Heart right ventricle (tissue), 16 donors: ENCODE measurements around the gene DYSF. TPM values are rescaled to one million over a fixed set of nuclear protein-coding genes. Genes with fewer than 3 reads are reported as not detected.
A peak's percentile ranks its signal among the peaks of the same experiment; 100 is the strongest.

Source experiments
- ATAC-seq, 8 donors: fragments of 200-7000 bp; cut with Tn5 transposase; one replicate each; pipeline ENCODE4 v1.9.1; 2020; ENCODE audit warnings: mild to moderate bottlenecking in 8 of 8, moderate library complexity in 8 of 8, moderate number of reproducible peaks in 1 of 8
- DNase-seq, 2 donors: peaks; one replicate each; pipeline ENCODE4 v3.0.0-alpha.2; 2020
- H3K27ac ChIP-seq, 10 donors: fragments of 200-600 bp; sonication (generic) in 2 of 10; one replicate each; pipeline versions ENCODE4 v1.5.0 to v1.8.0; 2020 to 2022; ENCODE audit warnings: mild to moderate bottlenecking in 3 of 10
- H3K27me3 ChIP-seq, 7 donors: fragments of 200-600 bp; one replicate each; pipeline ENCODE4 v1.8.0; 2021 to 2022; ENCODE audit warnings: mild to moderate bottlenecking in 2 of 7
- H3K36me3 ChIP-seq, 9 donors: fragments of 200-600 bp; sonication (generic) in 1 of 9; one replicate each; pipeline versions ENCODE4 v1.5.0 to v1.8.0; 2020 to 2022; ENCODE audit warnings: mild to moderate bottlenecking in 2 of 9
- H3K4me1 ChIP-seq, 9 donors: fragments of 200-600 bp; sonication (generic) in 1 of 9; one replicate each; pipeline versions ENCODE4 v1.5.0 to v1.8.0; 2020 to 2022; ENCODE audit warnings: mild to moderate bottlenecking in 4 of 9
- H3K4me3 ChIP-seq, 10 donors: fragments of 200-600 bp; sonication (generic) in 2 of 10; one replicate each; pipeline versions ENCODE4 v1.5.0 to v1.8.0; 2020 to 2022; ENCODE audit warnings: mild to moderate bottlenecking in 7 of 10, moderate library complexity in 2 of 10
- H3K9me3 ChIP-seq, 11 donors: fragments of 200-600 bp in 10 of 11; sonication (generic) in 2 of 11; one replicate each; pipeline versions ENCODE4 v1.5.0 to v1.8.0; 2013 to 2022; ENCODE audit warnings: mild to moderate bottlenecking in 2 of 11, control low read depth in 1 of 11, moderate library complexity in 1 of 11
- CTCF ChIP-seq, 9 donors: fragments of 200-600 bp; sonication (generic) in 2 of 9; IDR thresholded peaks; one replicate each; pipeline versions ENCODE4 v1.5.0 to v1.8.0; 2021 to 2022; ENCODE audit warnings: antibody characterized with exemption in 9 of 9, mild to moderate bottlenecking in 5 of 9, moderate library complexity in 1 of 9
- WGBS, 2 donors: extraction: QIAGEN DNeasy Blood & Tissue Kit; methylation state at CpG; one replicate each; pipeline ENCODE4 v1.1.7; 2013; ENCODE audit warnings: inconsistent platforms in 1 of 2; 5-methylcytosine and 5-hydroxymethylcytosine counted together
- intact Hi-C, 10 donors: fragments of 100-400 bp; cut with DNase I; formaldehyde crosslinking; loops; one replicate each; pipeline versions ENCODE4 v1.11.1 to v1.14.2; 2022
- polyA plus RNA-seq, 2 donors: library from polyadenylated mRNA; stranded (reverse); fragments of 200-250 nt; gene quantifications; one replicate each; pipeline ENCODE4 v1.2.3, GENCODE V29; 2013
- total RNA-seq, 10 donors: library from RNA; stranded (reverse); fragmentation: NEBNext Ultra II Directional in 3 of 10; extraction: Animal tissue kit (Norgen Biotek cat#: 25700) in 3 of 10; gene quantifications; one replicate each; pipeline versions ENCODE4 v1.2.1 to v1.2.4, GENCODE V29; 2021 to 2023
- donor health status: Arrhythmogenic right ventricular cardiomyopathy.
- donor health status: ischemic (EF 13 %, LVEDD 7.1; RV severe dilation, severe dysfunction).
- donor health status: healthy with polysubstance abuse.
- donor health status: DM: no; HTN: yes; CAD: no.
- donor health status: DM: no; HTN: no; CAD: no.
- donor health status: ischemic (EF 25% LVEDD 6.9; RV normal size, moderate dysfunction).
- donor health status: ischemic (EF 25% LVEDD 5.7; RV mildly dilated, moderate dysfunction).
- donor health status: healthy.
- donor health status: DM: yes; HTN: yes; CAD: no.
- donor health status: Ischemic cardiomyopathy.
- donor health status: ischemic (EF 35%, LVEDD 5.7; RV mildly dilated, moderate dysfunction).
- donor health status: nonischemic (EF 11% LVEDD 7.7; RV severe dilation, severe dysfunction).
- donor health status: DM: yes; HTN: yes; CAD: no.
- donor health status: PGD.
- donor health status: ischemic (EF 29% LVEDD 5.4; RV normal size, mild dysfunction).
- donor health status: nonischemic (EF 23%, LVEDD 6.1; RV moderate dilation, normal function).

Gene DYSF
- total and polyA plus RNA-seq, 12 donors = 20.6 to 100 (median 64.8) TPM

GRCh38 chr2:71504611-71505010 lies 51.2 kb downstream of the DYSF start:
- Histone ChIP-seq H3K9me3 (no peaks in the 10 kb centered on the region), H3K36me3 (peaks cover 0 to 27% (median 0%) of the 10 kb centered on the region in 9 donors), H3K27me3 (no peaks in the 10 kb centered on the region), H3K4me1 (peaks cover 39 to 79% (median 64%) of the 10 kb centered on the region in 9 donors), H3K27ac (peak overlapping the region in 9 of 10 donors; percentile 62 to 96 (median 89)), H3K4me3 (no peak overlapping the region)
- no peak for ATAC-seq
- DNase-seq = no peak
- TF ChIP-seq CTCF (IDR thresholded peaks at IDR 0.05) = no peak
- intact Hi-C loops = loop anchor here in 7 of 10 donors (2.0 to 10.0 kb wide), 9 partner anchors 37 to 350 kb away; partner anchors contain the start of gene PAIP2B (in 2 of the 7)
- WGBS, 2 donors = 79 to 85% methylated on average over 7 of the region's 7 CpGs

GRCh38 chr2:71505086-71505769 lies 51.9 kb downstream of the DYSF start:
- Histone ChIP-seq H3K9me3 (no peaks in the 10 kb centered on the region), H3K4me1 (peaks cover 36 to 79% (median 58%) of the 10 kb centered on the region in 9 donors), H3K27ac (peak overlapping the region in 9 of 10 donors; percentile 62 to 96 (median 89)), H3K27me3 (no peaks in the 10 kb centered on the region), H3K4me3 (no peak overlapping the region), H3K36me3 (peaks cover 0 to 30% (median 0%) of the 10 kb centered on the region in 9 donors)
- peak; percentile 51 to 52 for DNase-seq
- peak in 5 of 8 donors; percentile 5 to 25 (median 12) for ATAC-seq
- TF ChIP-seq CTCF (IDR thresholded peaks at IDR 0.05) = no peak
- WGBS, 2 donors = 36 to 40% methylated on average over 9 of the region's 9 CpGs
- intact Hi-C loops = loop anchor here in 7 of 10 donors (2.0 to 10.0 kb wide), 8 partner anchors 38 to 350 kb away; partner anchors contain the start of gene PAIP2B (in 2 of the 7)

- DNase-seq (no peak), ATAC-seq (no peak)
- Histone ChIP-seq H3K36me3 (peaks cover 0 to 30% (median 0%) of the 10 kb centered on the region in 9 donors), H3K27me3 (no peaks in the 10 kb centered on the region), H3K9me3 (no peaks in the 10 kb centered on the region), H3K27ac (peak overlapping the region in 8 of 10 donors; percentile 49 to 96 (median 90)), H3K4me3 (no peak overlapping the region), H3K4me1 (peaks cover 36 to 76% (median 56%) of the 10 kb centered on the region in 9 donors)
- WGBS, 2 donors = 63 to 65% methylated on average over 8 of the region's 8 CpGs
- no peak for TF ChIP-seq CTCF (IDR thresholded peaks at IDR 0.05)
- intact Hi-C loops = loop anchor here in 7 of 10 donors (2.0 to 10.0 kb wide), 8 partner anchors 39 to 351 kb away; partner anchors contain the start of gene PAIP2B (in 2 of the 7)
These were observed 52.4 kb downstream of the DYSF start for GRCh38 chr2:71505770-71506140.

- no peaks in the 10 kb centered on the region for H3K9me3 ChIP-seq
- peaks cover 0 to 34% (median 0%) of the 10 kb centered on the region in 9 donors for H3K36me3 ChIP-seq
- ATAC-seq = no peak
- no peaks in the 10 kb centered on the region for H3K27me3 ChIP-seq
- 85 to 87% methylated on average over 20 of the region's 20 CpGs for WGBS, 2 donors
- TF ChIP-seq CTCF (IDR thresholded peaks at IDR 0.05) = no peak
- H3K4me1 ChIP-seq = peaks cover 33 to 68% (median 49%) of the 10 kb centered on the region in 9 donors
- H3K4me3 ChIP-seq = no peak overlapping the region
- no peak for DNase-seq
- intact Hi-C loops = loop anchor here in 6 of 10 donors (5.0 to 10.0 kb wide), 6 partner anchors 44 to 352 kb away; partner anchors contain the start of gene PAIP2B (in 2 of the 6)
- peak overlapping the region in 7 of 10 donors; percentile 87 to 96 (median 90) for H3K27ac ChIP-seq
These were observed 53.1 kb downstream of the DYSF start for GRCh38 chr2:71506222-71507153.
